OCI-M2 (cell line): ENCODE results near the gene DUOX1.

ENCODE experiments used
- DNase-seq: peaks from one replicate; lab custom pipeline; 2025; ENCODE audit not compliant: unreplicated experiment; lab: John Stamatoyannopoulos, UW

Gene DUOX1

GRCh38 chr15:45140557-45141250, 10.9 kb downstream of the DUOX1 start:
- DNase-seq, result no peak

GRCh38 chr15:45141386-45141785, 11.6 kb downstream of the DUOX1 start:
- no peak for DNase-seq

GRCh38 chr15:45143056-45143455, 13.3 kb downstream of the DUOX1 start:
- no peak for DNase-seq

- DNase-seq, result no peak
Observed at GRCh38 chr15:45143946-45144345, 14.2 kb downstream of the DUOX1 start.

- DNase-seq, result no peak
Observed at GRCh38 chr15:45144775-45145174, 15.0 kb downstream of the DUOX1 start.

GRCh38 chr15:45146405-45146804, 16.6 kb downstream of the DUOX1 start:
- DNase-seq, result no peak

GRCh38 chr15:45147606-45148005, 17.8 kb downstream of the DUOX1 start:
- DNase-seq, result no peak

GRCh38 chr15:45148076-45149059, 18.6 kb downstream of the DUOX1 start:
- DNase-seq, result peak; percentile 18

GRCh38 chr15:45149060-45149459, 19.3 kb downstream of the DUOX1 start:
- no peak for DNase-seq

- DNase-seq, result no peak
Observed at GRCh38 chr15:45150481-45150880, 20.7 kb downstream of the DUOX1 start.

GRCh38 chr15:45150997-45151396, 21.2 kb downstream of the DUOX1 start:
- no peak for DNase-seq

GRCh38 chr15:45151998-45152828, 22.4 kb downstream of the DUOX1 start:
- no peak for DNase-seq

GRCh38 chr15:45155739-45156138, 25.9 kb downstream of the DUOX1 start:
- no peak for DNase-seq

- DNase-seq, result no peak
Observed at GRCh38 chr15:45156744-45157455, 27.1 kb downstream of the DUOX1 start.

- no peak for DNase-seq
Observed at GRCh38 chr15:45157974-45158373, 28.2 kb downstream of the DUOX1 start.

GRCh38 chr15:45161666-45162065, 31.9 kb downstream of the DUOX1 start:
- no peak for DNase-seq

GRCh38 chr15:45162771-45163507, 33.1 kb downstream of the DUOX1 start:
- DNase-seq, result peak; percentile 27

GRCh38 chr15:45163508-45163856, 33.7 kb downstream of the DUOX1 start:
- no peak for DNase-seq

GRCh38 chr15:45164914-45165313, 35.1 kb downstream of the DUOX1 start:
- no peak for DNase-seq

- DNase-seq, result no peak
Observed at GRCh38 chr15:45165536-45165935, 35.7 kb downstream of the DUOX1 start.
